Esophagus muscularis mucosa (tissue), 3 donors: ENCODE data around the gene CCDC85C.

ENCODE experiments used
- CTCF ChIP-seq, 3 experiments: fragments of 200-600 bp in 2 of 3; fragments of 450-650 bp in 1 of 3; sonication (generic) in 2 of 3; IDR thresholded peaks; one replicate each; pipeline ENCODE4 v1.5.1; 2017 to 2019; ENCODE audit warnings: antibody characterized with exemption in 3 of 3, mild to moderate bottlenecking in 2 of 3, moderate library complexity in 1 of 3
- POLR2A ChIP-seq: fragments of 450-650 bp; IDR thresholded peaks from one replicate; pipeline ENCODE4 v1.6.1; 2017; ENCODE audit warnings: antibody characterized with exemption, moderate library complexity, mild to moderate bottlenecking, low read depth
- POLR2AphosphoS5 ChIP-seq, 2 donors: sonication (generic); formaldehyde crosslinking; IDR thresholded peaks; one replicate each; pipeline ENCODE4 v1.6.1; 2017; ENCODE audit warnings: antibody characterized with exemption in 2 of 2

GRCh38 chr14:99559286-99559990 is 44.6 kb downstream of the CCDC85C start:
- no peak for TF ChIP-seq CTCF (IDR thresholded peaks at IDR 0.05)
- no peak for TF ChIP-seq POLR2A
- no peak for TF ChIP-seq POLR2AphosphoS5 (IDR thresholded peaks at IDR 0.05)
